Ascending aorta (tissue), 2 donors: ENCODE results near the gene DNAH2. TPM values are rescaled to one million over a fixed set of nuclear protein-coding genes. Genes with fewer than 3 reads are reported as not detected.

Experiments used
- DNase-seq, 2 donors: peaks; one replicate each; pipeline ENCODE4 v3.0.0-alpha.2; 2019; ENCODE audit warnings: low spot score in 2 of 2
- H3K27ac ChIP-seq, 2 donors: fragments of 200-600 bp; sonication (generic); one replicate each; pipeline ENCODE4 v1.5.1; 2016 to 2017; ENCODE audit warnings: mild to moderate bottlenecking in 1 of 2
- H3K27me3 ChIP-seq: fragments of 200-600 bp; sonication (generic); one replicate; pipeline ENCODE4 v1.5.1; 2017
- H3K36me3 ChIP-seq, 2 donors: fragments of 200-600 bp; sonication (generic); one replicate each; pipeline ENCODE4 v1.5.1; 2016
- H3K4me1 ChIP-seq, 2 donors: fragments of 200-600 bp; sonication (generic); one replicate each; pipeline ENCODE4 v1.5.1; 2016 to 2017; ENCODE audit warnings: mild to moderate bottlenecking in 1 of 2
- H3K4me3 ChIP-seq, 2 donors: fragments of 200-600 bp; sonication (generic); one replicate each; pipeline ENCODE4 v1.5.1; 2016 to 2017; ENCODE audit warnings: mild to moderate bottlenecking in 1 of 2
- H3K9me3 ChIP-seq, 2 donors: fragments of 200-600 bp; sonication (generic); one replicate each; pipeline ENCODE4 v1.5.1; 2016
- CTCF ChIP-seq, 3 experiments: fragments of 200-600 bp in 2 of 3; fragments of 450-650 bp in 1 of 3; sonication (generic) in 2 of 3; IDR thresholded peaks; one replicate each; pipeline ENCODE4 v1.5.1; 2016 to 2019; ENCODE audit warnings: antibody characterized with exemption in 3 of 3, mild to moderate bottlenecking in 1 of 3, moderate library complexity in 1 of 3
- intact Hi-C: fragments of 100-400 bp; cut with DNase I; formaldehyde crosslinking; loops from one replicate; pipeline ENCODE4 v1.15.1; 2023
- total RNA-seq: library from RNA; depleted of rRNA; stranded (reverse); fragments of >200 nt; gene quantifications from one replicate; pipeline ENCODE4 v1.1.0, GENCODE V29; 2016

DNAH2 gene
- total RNA-seq, 1 donor from 2014 or later, result 0.43 TPM

GRCh38 chr17:7830616-7831015 lies 113.1 kb downstream of the DNAH2 start:
- H3K4me1 ChIP-seq, result peaks cover 0 to 6% of the 10 kb centered on the region in 2 donors
- no peaks in the 10 kb centered on the region for H3K36me3 ChIP-seq
- no peak overlapping the region for H3K27ac ChIP-seq
- TF ChIP-seq CTCF (IDR thresholded peaks at IDR 0.05), result no peak
- no peak for DNase-seq
- no peaks in the 10 kb centered on the region for H3K9me3 ChIP-seq
- H3K27me3 ChIP-seq, result no peaks in the 10 kb centered on the region
- H3K4me3 ChIP-seq, result no peak overlapping the region
- intact Hi-C loops, result loop anchor here (10.0 kb wide), 1 partner anchor 616 kb away; the partner anchor contains the start of genes ACADVL and DLG4

- Histone ChIP-seq H3K4me3 (no peak overlapping the region), H3K27me3 (no peaks in the 10 kb centered on the region), H3K36me3 (no peaks in the 10 kb centered on the region), H3K27ac (no peak overlapping the region), H3K4me1 (peaks cover under 1 to 8% of the 10 kb centered on the region in 2 donors), H3K9me3 (no peaks in the 10 kb centered on the region)
- no peak for DNase-seq
- intact Hi-C loops, result loop anchor here (10.0 kb wide), 1 partner anchor 616 kb away; the partner anchor contains the start of genes ACADVL and DLG4
- no peak for TF ChIP-seq CTCF (IDR thresholded peaks at IDR 0.05)
Observed at GRCh38 chr17:7831233-7831632, 113.7 kb downstream of the DNAH2 start.

GRCh38 chr17:7832431-7832830 lies 114.9 kb downstream of the DNAH2 start:
- no peaks in the 10 kb centered on the region for H3K9me3 ChIP-seq
- TF ChIP-seq CTCF (IDR thresholded peaks at IDR 0.05), result no peak
- no peak for DNase-seq
- no peaks in the 10 kb centered on the region for H3K27me3 ChIP-seq
- H3K36me3 ChIP-seq, result no peaks in the 10 kb centered on the region
- H3K27ac ChIP-seq, result no peak overlapping the region
- H3K4me1 ChIP-seq, result peaks cover 8 to 18% of the 10 kb centered on the region in 2 donors
- intact Hi-C loops, result loop anchor here (10.0 kb wide), 1 partner anchor 618 kb away; the partner anchor contains the start of genes ACADVL and DLG4
- H3K4me3 ChIP-seq, result no peak overlapping the region

GRCh38 chr17:7833011-7833794 lies 115.7 kb downstream of the DNAH2 start:
- Histone ChIP-seq H3K36me3 (no peaks in the 10 kb centered on the region), H3K27ac (peak overlapping the region in 1 of 2 donors; percentile 98), H3K4me1 (peaks cover 8 to 23% of the 10 kb centered on the region in 2 donors), H3K9me3 (no peaks in the 10 kb centered on the region), H3K27me3 (no peaks in the 10 kb centered on the region), H3K4me3 (peak overlapping the region; percentile 68 to 80)
- no peak for TF ChIP-seq CTCF (IDR thresholded peaks at IDR 0.05)
- intact Hi-C loops, result loop anchor here (10.0 kb wide), 1 partner anchor 618 kb away; the partner anchor contains the start of genes ACADVL and DLG4
- DNase-seq, result no peak

- peak within 1 kb of the TSS; percentile 91 to 98 for H3K27ac ChIP-seq
- intact Hi-C loops, result loop anchor here (1.0 to 10.0 kb wide), 4 partner anchors 10 to 619 kb away; partner anchors contain the start of genes ACADVL, DLG4 and TP53
- peak; percentile 74 to 97 for DNase-seq
- H3K4me1 ChIP-seq, result peaks cover 8 to 29% of the 10 kb centered on the region in 2 donors
- H3K36me3 ChIP-seq, result no peaks in the 10 kb centered on the region
- H3K4me3 ChIP-seq, result peak within 1 kb of the TSS; percentile 68 to 80
- TF ChIP-seq CTCF (IDR thresholded peaks at IDR 0.05), result peak in 1 of 3 experiments; percentile 17
- no peaks in the 10 kb centered on the region for H3K9me3 ChIP-seq
- H3K27me3 ChIP-seq, result no peaks in the 10 kb centered on the region
Observed at GRCh38 chr17:7833795-7834541, 116.4 kb downstream of the DNAH2 start, which contains the start of gene KDM6B. TSS of gene KDM6B (plus strand) at chr17:7834217. CDS start at chr17:7845555, 11,338 bp downstream.
